Mesothelial cell of epicardium (in vitro differentiated cells): ENCODE results near the gene TRIM29. TPM values are rescaled to one million over a fixed set of nuclear protein-coding genes. Genes with fewer than 3 reads are reported as not detected.

Experiments
- DNase-seq, 2 experiments: peaks; one replicate each; pipeline ENCODE4 v3.0.0; 2021; ENCODE audit warnings: low spot score in 2 of 2; ENCODE audit not compliant: unreplicated experiment in 2 of 2
- H3K27ac Mint-ChIP-seq: 2 replicates; pipeline ENCODE4 v1.8.0; 2021; ENCODE audit warnings: mixed read lengths
- H3K27me3 Mint-ChIP-seq: 2 replicates; pipeline ENCODE4 v1.8.0; 2021; ENCODE audit warnings: low read depth, mixed read lengths
- H3K36me3 Mint-ChIP-seq: 2 replicates; pipeline ENCODE4 v1.8.0; 2021; ENCODE audit warnings: mixed read lengths
- H3K4me1 Mint-ChIP-seq: 2 replicates; pipeline ENCODE4 v1.8.0; 2021; ENCODE audit warnings: mixed read lengths
- H3K4me3 Mint-ChIP-seq: 2 replicates; pipeline ENCODE4 v1.8.0; 2021; ENCODE audit warnings: mild to moderate bottlenecking, moderate library complexity, mixed read lengths
- H3K9me3 Mint-ChIP-seq: 2 replicates; pipeline ENCODE4 v1.8.0; 2021; ENCODE audit warnings: mixed read lengths
- total RNA-seq: library from RNA; stranded (reverse); gene quantifications from 3 replicates; pipeline ENCODE4 v1.2.1, GENCODE V29; 2021
- TF ChIP-seq, protein P1 (sequence below): fragments of 200-600 bp; sonication (generic); IDR thresholded peaks from one replicate; pipeline ENCODE4 v1.5.0; 2021; ENCODE audit warnings: antibody characterized with exemption; ENCODE audit not compliant: unreplicated experiment

TRIM29 gene
- total RNA-seq, 1 donor from 2014 or later, result 7.9 TPM

DNA sequence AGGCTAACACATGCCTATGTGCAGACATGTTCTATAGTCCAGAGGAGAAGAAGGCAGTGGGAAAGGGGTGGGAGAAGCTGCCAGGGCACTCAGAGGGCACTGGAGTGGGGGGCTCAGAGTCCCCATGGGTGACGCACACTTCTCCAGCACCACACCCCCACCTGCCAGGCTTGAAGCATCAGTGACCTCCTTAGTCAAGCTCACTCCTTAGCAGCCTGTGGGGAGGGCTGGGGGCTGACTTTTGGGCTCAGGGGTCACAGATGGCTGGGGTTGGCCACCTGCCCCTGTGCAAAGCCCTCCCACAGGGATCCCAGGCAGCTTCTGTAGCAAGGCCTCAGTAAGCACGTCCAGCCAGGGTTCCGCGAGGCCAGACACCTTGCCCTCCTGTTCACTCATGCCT is 18.8 kb downstream of the TRIM29 start:
- DNase-seq, result no peak
- no peaks in the 10 kb centered on the region for H3K36me3 Mint-ChIP-seq
- H3K4me1 Mint-ChIP-seq, result peaks cover 24% of the 10 kb centered on the region
- peaks cover 6% of the 10 kb centered on the region for H3K27me3 Mint-ChIP-seq
- TF ChIP-seq, protein P1, sequence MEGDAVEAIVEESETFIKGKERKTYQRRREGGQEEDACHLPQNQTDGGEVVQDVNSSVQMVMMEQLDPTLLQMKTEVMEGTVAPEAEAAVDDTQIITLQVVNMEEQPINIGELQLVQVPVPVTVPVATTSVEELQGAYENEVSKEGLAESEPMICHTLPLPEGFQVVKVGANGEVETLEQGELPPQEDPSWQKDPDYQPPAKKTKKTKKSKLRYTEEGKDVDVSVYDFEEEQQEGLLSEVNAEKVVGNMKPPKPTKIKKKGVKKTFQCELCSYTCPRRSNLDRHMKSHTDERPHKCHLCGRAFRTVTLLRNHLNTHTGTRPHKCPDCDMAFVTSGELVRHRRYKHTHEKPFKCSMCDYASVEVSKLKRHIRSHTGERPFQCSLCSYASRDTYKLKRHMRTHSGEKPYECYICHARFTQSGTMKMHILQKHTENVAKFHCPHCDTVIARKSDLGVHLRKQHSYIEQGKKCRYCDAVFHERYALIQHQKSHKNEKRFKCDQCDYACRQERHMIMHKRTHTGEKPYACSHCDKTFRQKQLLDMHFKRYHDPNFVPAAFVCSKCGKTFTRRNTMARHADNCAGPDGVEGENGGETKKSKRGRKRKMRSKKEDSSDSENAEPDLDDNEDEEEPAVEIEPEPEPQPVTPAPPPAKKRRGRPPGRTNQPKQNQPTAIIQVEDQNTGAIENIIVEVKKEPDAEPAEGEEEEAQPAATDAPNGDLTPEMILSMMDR, result no peak
- no peak overlapping the region for H3K4me3 Mint-ChIP-seq
- H3K9me3 Mint-ChIP-seq, result no peaks in the 10 kb centered on the region
- no peak overlapping the region for H3K27ac Mint-ChIP-seq

GRCh38 chr11:120117991-120118390 is 19.9 kb downstream of the TRIM29 start:
- TF ChIP-seq, protein P1, result no peak
- peaks cover 11% of the 10 kb centered on the region for H3K27me3 Mint-ChIP-seq
- no peak for DNase-seq
- H3K4me3 Mint-ChIP-seq, result no peak overlapping the region
- no peaks in the 10 kb centered on the region for H3K36me3 Mint-ChIP-seq
- peaks cover 21% of the 10 kb centered on the region for H3K4me1 Mint-ChIP-seq
- H3K9me3 Mint-ChIP-seq, result no peaks in the 10 kb centered on the region
- no peak overlapping the region for H3K27ac Mint-ChIP-seq

DNA sequence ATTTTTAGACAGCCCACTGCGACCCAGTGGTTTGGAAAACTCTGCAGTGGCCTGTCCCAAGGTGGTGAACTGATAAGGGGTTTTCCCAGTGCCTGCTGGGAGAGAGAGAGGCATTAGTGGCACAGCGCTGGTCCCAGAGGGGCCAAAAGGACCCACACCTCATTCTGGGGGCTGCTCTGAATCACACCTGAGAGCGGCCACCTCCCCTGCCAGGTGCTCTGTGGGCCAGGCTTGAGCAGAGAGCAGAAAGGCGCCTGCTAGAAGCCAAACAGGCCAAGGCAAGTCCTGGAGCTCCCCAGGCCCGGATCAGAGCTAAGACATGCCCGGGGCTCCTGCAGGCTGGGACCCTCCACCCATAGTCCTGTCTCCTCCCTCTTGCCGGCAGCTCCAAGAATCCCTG is 20.9 kb downstream of the TRIM29 start:
- no peak overlapping the region for H3K4me3 Mint-ChIP-seq
- H3K36me3 Mint-ChIP-seq, result no peaks in the 10 kb centered on the region
- DNase-seq, result no peak
- TF ChIP-seq, protein P1, result no peak
- H3K27ac Mint-ChIP-seq, result no peak overlapping the region
- peaks cover 11% of the 10 kb centered on the region for H3K27me3 Mint-ChIP-seq
- H3K4me1 Mint-ChIP-seq, result peaks cover 16% of the 10 kb centered on the region
- no peaks in the 10 kb centered on the region for H3K9me3 Mint-ChIP-seq

DNA sequence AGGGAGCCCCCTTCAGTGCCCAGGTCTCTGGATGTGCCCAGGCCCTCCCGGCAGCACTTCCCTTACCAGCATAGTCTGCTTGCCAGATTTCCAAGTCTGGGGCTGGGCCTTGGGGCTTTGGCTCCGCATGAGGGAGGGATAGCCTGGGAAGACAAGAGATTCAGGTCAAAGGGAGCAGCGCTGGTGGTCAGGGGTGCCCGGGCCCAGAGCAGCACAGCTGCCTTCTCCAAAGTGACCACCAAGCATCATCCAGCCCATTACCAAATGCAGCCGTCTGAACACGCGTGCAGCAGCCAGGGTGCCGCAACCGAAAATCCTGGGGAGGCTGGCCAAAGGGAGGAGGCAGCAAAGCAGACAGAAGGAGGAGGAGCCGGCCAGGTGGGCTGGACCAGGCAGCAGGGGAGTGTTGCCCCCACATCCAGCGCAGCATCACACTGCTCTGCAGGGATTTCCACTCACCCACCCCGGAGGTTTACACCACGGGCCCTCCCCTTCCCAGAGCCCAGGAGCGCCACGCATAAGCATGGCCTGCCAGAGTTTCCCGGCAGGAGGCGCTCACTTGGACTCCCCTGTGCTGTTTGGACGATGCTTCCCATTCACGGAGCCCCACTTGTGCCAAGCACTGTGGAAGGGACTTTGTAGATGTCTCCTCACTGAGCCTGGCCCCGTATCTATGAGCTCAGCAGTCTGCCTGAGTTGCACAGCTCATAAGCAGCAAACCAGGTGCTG is 22.5 kb downstream of the TRIM29 start:
- H3K4me3 Mint-ChIP-seq, result no peak overlapping the region
- H3K36me3 Mint-ChIP-seq, result no peaks in the 10 kb centered on the region
- no peak for DNase-seq
- no peak overlapping the region for H3K27ac Mint-ChIP-seq
- peaks cover 14% of the 10 kb centered on the region for H3K27me3 Mint-ChIP-seq
- H3K4me1 Mint-ChIP-seq, result peaks cover 7% of the 10 kb centered on the region
- TF ChIP-seq, protein P1, result no peak
- H3K9me3 Mint-ChIP-seq, result no peaks in the 10 kb centered on the region

GRCh38 chr11:120112174-120112796 is 25.6 kb downstream of the TRIM29 start:
- Mint-ChIP-seq H3K27me3 (peaks cover 19% of the 10 kb centered on the region), H3K9me3 (no peaks in the 10 kb centered on the region), H3K4me3 (no peak overlapping the region), H3K27ac (no peak overlapping the region), H3K36me3 (no peaks in the 10 kb centered on the region), H3K4me1 (peaks cover 12% of the 10 kb centered on the region)
- TF ChIP-seq, protein P1, result no peak
- DNase-seq, result no peak
